DMS79 (cell line): ENCODE data around the gene ECI1.

ENCODE experiments used
- DNase-seq: peaks from one replicate; lab custom pipeline; 2025; lab: John Stamatoyannopoulos, UW

ECI1 gene, protein sequence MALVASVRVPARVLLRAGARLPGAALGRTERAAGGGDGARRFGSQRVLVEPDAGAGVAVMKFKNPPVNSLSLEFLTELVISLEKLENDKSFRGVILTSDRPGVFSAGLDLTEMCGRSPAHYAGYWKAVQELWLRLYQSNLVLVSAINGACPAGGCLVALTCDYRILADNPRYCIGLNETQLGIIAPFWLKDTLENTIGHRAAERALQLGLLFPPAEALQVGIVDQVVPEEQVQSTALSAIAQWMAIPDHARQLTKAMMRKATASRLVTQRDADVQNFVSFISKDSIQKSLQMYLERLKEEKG

DNA sequence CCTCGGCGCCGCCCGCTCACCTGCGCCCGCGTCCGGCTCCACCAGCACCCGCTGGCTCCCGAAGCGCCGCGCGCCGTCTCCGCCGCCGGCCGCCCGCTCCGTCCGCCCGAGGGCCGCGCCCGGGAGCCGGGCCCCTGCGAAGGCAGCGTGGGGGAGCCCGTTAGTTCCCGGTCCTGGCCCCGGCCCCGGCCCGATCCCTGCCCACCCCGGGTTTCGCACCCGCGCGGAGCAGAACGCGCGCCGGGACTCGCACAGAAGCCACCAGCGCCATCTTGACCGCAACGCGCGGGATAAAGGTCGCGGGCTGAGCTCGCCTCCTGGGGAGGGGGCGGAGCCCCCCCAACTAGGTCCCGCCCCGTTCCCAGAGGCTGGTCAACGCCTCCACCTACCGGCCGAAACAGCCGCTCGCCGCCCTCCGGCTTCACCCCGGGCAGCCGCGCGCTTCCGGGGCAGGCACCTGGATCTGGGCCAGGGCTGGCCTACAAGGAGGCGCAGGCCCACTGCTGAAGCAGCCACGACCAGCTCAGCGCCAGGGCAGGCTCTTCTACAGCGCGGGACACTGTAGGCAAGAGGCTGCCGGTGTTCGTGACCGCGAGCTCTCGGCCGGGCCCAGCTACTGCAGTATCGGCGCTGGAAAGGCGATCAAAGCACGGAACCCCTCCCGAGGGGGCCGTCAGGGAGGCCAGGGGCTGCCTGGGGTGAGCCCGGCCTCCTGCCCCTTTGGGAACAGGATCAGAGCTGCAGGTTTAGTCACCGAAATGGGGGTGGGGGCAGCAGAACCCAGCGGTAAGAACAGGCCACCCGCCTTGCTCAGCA, at the start of gene ECI1:
Gene ECI1 (minus strand): TSS at position 292 of the 816 bp plus-strand sequence. CDS start 21 bp downstream, at position 271.
- DNase-seq, result peak; percentile 81

DNA sequence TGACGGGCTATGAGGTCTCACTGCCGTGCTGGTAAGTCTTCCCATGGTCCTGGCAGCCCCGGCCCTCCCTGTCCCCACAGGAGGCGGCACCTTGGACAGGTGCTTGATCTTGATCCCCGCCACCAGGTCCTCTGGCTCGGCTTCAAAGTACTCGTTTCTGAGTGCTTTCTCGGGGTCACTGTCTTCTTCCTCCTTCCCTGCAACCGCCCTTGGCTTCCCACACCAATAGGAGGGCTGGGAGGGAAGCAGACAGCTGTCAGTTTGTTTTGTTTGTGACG, 48.5 kb upstream of the ECI1 start:
- DNase-seq, result no peak

DNA sequence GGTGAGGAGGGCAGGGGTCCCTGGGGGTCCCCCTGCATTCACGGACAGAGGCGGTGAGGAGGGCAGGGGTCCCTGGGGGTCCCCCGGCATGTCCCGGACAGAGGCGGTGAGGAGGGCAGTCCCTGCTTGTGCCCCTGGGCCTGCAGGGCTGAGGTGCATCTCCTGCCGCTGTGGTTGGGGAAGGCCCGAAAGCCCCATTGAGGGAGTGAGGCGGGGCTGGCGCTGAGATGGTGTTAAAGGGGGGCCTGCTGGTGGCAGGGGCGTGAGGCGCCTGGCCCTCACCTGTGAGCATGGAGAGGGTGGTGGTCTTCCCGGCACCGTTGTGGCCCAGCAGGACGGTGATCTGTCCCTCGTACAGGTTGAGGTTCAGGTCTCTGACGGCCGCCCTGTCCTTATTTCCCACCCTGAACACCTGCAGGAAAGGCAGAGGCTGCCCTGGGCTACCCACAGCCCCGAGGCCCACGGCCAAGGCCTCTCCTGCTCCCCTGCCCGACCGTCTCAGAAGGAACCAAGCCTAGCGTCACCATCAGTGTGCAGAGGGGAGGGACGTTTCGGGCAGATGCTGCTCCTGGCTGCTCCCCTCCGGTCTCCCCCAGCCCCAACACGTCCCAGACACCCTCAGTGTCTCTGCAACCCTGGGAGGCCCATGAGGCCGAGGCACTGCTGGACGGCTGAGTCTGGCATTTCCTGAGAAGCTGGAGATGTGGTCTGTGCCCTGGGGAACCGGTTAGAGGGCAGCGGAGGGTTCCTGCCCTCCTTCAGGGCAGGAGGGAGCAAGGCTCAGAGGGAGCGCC, 47.9 kb upstream of the ECI1 start:
- no peak for DNase-seq

DNA sequence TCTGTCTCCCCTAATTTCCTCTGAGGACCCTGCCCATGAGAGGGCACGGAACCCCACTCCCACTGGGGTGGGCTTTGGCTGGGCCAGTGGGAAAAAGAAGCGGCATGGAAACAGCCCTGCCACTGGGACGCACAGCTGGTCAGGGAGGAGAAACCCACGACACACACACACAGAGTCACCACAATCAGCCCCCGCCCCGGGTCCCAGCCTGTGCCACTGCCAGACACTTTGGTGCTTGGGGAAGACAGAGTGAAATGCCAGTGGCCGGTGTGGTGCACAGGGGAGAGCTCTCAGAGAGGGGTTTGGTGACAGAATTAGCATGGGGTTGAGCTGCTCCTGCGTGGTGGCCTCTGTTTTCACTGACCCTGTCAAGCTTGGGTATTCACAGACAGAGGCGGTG, 47.2 kb upstream of the ECI1 start:
- DNase-seq, result no peak

DNA sequence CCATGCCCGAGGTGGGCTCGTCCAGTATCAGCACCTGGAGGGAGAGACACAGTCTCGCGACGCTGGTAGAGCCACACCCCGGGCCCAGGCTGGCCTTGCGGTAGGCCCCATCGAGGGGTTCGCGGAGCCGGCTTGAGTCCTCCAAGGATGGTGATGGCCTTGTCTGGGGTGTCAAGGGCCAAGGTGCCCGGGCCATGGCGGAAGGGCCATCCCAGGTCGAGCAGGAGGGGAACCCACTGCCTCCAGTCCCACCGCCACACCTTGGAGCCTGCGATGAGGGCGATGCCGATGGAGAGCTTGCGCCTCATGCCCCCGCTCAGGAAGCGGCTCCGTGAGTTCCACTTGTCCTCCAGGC, 46.1 kb upstream of the ECI1 start:
- DNase-seq, result no peak

DNA sequence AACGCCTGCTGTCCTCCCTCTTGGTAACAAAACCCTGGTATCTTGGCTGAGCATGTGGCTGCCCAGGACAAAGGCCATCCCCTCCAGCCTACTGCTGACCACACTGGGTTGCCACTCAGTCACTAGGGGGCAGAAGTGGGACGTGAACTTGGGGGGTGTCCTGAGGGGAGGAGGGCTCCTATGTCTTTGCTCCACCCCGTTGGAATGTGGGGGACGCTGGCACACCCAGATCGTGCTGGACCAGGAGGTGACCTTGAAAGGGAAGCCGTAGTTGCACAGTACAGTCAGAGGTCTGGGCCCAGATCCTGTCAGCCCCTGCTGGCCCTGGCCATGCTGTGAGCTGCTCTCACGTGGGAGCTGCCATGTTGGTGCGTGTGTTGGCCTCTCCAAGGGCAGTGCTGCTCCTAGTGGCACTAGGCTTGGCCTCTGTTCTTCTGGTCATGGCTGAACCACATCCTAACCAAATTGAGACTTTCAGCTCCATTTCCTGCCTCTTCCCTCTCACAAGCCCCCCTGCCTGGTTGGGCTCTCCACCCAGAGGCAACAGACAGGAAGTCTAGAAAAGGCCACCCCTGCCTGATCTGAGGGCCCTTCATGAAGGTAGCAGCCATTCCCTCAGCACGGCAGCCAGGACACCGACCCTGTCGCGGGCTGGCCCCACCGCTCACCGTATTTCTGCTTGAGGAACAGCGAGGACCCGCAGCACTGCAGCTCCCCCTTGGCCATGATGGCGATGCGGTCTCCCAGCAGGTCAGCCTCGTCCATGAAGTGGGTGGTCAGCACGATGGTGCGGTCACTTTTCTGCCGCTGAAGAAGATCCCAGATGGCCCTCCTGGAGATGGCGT, 45.5 kb upstream of the ECI1 start:
- DNase-seq, result no peak

DNA sequence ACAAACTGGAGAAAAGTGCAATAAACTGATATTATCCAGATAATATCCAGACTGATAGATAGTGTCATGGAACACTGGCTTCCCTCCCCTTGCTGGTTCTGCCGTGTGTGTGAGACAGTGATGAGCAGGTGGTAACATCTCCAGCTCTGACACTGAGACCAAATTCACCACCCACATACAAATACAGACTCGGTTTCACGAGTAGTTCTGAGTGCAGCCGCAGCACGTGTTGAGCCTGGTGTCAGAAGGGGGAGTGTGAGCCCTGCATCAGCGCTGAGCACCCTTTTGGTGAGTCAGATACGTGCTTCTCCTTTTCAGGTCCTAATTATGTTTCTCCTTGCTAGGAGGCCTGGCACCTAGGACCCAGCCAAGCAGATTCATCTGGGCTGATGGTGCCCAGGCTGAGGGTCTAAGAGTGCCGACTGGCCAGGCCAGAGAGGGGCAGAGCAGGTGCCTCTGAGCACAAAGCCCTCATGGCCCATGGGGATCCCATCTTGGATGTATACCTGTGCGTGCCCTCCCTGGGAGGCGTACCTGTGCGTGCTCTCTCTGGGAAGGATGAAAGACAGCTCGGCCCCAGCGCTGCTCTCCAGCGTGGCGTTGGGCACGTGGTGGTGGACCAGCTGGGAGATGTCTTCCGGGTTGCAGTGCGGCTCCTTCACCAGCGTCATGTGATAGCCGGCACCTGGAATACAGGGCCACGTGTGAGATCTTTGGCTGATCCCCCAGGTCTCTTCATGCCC, 43.8 kb upstream of the ECI1 start:
- no peak for DNase-seq

DNA sequence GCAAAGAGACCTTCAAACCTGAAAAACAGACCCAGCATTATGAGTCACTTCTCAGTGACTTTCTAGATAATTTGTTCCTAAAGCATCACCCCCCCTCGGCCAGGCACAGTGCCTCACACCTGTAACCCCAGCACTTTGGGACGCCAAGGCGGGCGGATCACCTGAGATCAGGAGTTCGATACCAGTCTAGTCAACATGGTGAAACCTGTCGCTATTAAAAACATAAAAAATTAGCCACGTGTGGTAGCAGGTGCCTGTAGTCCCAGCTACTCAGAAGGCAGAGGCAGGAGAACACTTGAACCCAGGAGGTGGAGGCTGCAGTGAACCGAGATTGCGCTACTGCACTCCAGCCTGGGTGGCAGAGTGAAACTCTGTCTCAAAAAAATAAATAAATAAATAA, 40.8 kb upstream of the ECI1 start:
- no peak for DNase-seq

DNA sequence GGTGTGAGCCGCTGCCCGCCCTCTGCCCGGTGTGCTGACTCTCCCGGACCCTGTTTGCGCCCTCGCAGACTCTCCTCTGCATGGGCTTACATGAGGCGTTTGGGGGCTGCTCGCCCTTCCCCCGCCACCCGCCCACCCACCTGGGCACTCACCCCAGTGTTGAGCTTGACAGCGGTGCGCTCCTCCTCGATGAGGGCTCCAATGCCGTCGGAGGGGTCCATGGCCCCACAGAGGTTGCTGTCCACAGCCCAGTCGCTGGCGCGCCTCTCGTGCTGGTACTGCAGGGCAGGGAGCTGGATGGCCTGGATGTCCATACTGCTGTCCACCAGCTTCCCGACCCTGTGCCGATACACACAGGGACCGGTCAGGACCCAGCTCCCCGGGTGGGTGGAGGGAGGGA, 37.9 kb upstream of the ECI1 start:
- no peak for DNase-seq

DNA sequence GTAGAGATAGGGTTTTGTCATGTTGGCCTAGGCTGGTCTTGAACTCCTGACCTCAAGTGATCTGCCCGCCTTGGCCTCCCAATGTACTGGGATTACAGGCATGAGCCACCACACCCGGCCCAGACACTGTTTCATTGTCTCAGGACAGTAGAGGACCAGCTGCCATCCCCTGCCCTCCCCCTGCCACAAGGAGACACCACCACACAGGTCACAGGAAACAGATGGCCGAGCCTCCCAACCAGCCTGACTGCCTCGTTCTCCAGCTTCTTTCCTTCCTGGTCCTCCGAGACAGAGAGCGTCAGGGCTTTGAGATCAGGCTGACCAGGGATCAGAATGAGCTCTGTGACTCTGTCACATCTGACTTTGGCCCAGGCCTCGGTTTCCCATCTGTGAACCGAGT, 37.3 kb upstream of the ECI1 start:
- DNase-seq, result no peak

DNA sequence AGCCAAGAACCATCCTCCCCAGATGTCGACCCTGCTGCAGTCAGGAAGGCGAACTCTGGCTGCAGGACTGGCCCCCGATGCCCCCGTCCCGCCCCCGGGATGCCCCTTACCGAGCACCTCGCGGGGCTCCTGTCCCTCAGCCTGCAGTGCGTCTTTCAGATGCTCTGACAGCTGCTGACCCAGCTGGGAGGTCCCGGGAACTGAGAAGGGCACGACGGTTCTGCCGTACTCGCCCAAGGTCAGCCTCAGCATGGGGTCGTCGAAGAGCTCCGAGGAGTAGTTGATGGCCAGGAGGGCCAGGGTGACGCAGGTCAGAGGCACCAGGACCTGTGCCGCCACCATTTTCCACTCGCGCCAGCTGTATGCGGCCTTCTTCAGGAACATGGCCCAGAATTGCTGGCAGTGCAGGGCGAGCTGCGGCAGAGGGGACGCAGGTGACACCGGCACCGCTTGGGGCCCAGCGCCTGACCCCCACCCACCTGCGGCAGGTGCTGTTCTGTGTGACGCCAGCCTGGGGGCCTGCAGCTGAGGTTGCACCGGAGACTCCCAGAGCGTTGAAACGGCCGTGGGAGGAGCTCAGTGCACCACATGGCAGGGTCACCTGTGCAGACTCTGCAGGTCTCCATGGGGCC, 36.6 kb upstream of the ECI1 start:
- DNase-seq, result no peak

DNA sequence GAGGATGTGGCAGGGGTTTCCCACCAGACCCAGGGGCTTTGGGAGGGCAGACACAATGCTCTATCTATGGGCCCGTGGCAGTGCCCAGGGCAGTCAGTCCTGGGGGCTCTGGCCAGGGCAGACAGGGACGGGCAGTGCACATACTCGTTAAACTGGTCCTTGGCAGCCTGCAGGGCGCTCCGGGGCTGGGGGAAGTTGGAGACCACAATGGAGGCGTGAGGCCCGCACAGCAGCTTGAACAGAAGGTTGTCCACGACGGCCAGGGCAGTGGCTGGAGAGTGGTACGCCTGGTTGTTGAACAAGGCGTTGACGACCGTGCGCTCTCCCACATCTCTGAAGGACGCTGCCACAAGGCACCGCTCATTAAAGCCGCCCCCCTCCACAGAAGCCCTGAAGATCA, 35.2 kb upstream of the ECI1 start:
- DNase-seq, result no peak

DNA sequence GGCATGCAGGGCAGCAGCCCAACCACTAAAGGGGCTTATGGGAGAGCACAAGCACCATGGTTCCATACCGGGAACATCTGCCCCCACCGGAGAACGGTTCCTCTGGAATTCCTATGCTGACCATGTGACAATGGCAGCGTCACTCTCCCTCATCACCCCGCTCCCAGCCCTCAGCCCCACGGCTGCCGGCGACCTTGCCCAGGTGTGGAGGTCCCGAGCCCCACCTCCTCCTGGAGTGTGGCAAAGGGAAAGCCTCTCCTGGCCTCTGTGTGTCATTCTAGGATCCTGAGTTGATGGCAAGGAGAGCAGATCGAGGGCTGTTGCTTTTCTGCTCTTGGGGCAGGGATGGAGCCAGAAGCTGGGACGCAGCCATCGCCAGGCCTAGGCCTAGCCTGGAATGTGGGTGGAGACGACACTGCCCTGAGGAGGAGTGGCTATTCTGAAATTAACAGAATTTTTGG, 34.4 kb upstream of the ECI1 start:
- no peak for DNase-seq

DNA sequence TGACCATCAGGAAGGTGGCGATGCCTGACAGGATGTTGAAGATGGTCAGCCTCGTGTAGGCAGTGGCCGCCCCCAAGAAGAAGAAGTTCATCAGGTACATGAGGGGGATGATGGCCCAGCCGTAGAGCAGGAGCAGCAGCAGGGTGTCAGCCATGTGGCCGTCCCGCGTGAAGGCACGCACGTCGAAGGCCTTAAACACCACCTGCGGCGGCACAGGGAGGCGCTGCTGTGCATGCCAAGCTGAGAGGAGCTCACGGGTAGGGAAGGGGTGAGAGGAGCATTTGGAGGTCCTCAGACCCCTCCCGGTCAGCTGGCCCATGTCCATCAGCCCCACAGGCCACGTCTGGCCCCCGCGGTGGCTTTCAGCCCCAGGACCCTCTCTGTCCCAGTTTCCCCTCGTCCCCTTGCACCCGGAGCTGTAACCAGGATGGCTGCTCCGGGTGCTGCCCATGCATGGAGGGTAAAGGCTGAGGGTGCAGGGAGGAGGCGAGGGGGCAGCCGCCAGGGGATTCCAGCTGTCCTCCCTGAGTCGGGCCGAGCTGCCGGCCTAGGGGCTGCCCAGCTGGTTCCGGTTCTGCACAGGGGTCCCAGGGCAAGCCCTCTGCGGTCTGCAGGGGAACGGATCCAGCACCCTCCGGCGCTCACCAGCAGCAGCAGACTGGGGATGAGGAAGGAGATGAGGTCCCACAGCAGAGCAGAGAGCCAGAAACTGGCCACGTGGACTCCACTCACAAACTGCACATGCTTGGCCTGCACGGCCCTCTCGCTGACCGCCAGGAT, 33.6 kb upstream of the ECI1 start:
- no peak for DNase-seq

DNA sequence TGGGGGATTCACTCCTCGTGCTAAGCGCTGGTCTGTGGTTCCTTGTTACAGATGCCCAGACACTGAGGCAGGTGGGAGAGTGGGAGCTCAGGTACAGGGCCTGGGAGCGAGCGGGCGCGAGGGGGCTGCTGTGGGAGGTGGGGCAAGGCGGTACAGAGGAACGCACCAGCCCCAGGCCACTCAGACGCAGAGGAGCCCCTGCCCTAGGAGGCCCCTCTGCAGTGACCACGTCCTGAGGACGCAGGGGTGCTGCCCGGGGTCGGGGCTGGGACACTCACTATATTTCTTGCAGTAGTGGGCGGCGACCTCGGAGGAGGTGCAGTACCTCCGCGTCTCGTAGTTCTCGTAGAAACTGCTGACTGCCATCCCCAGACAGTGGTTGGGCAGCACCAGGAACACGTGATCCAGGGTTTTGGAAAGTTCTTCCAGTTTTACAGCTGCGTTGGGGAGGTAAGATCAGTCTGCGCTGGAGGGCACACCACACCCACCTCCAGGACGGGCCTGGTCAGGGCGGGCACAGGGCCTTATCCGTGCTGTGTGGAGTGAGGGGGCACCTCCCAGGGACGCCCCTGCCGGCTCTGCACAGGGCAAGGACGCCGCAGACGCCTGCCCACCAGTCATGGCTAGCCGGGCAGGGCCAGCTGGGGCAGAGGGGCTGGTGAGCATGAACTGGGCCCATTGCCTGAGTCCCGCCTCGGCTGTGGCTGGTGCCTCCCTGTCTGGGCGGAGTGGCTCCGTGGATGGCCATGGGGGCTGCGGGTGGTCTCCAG, 32.8 kb upstream of the ECI1 start:
- DNase-seq, result no peak

DNA sequence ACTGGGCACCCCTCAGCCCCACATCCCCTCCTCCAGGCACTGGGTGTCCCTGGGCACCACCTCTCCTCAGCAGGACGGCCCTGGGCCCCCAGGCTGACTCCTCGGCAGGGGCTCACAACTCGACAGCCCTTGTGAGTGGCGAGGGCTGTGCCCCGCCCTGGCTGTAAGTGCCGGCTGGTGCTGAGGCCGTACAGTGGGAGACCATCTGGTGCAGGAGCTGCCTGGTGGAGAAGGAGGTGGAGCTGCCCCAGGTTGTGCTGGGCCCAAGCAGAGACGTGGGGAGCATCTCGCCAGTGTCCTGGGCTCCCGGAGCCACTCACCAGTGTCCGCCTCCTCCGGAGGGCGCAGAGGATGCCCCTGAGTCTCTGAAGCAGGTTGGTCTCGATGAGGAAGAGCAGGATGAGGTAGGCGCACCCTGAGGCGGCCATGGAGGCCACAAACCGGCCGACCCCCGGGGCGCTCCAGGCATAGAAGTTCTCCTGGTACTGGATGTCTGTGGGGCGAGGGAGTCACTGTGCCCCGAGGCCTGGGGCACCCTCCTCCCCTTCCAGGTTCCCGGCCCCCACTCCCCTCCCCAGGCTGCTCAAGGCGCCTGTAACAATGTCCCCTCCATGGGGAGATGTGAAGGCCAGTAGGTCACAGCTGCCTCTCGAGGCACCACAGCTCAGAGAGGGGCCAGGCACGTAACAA, 31.6 kb upstream of the ECI1 start:
- DNase-seq, result no peak

DNA sequence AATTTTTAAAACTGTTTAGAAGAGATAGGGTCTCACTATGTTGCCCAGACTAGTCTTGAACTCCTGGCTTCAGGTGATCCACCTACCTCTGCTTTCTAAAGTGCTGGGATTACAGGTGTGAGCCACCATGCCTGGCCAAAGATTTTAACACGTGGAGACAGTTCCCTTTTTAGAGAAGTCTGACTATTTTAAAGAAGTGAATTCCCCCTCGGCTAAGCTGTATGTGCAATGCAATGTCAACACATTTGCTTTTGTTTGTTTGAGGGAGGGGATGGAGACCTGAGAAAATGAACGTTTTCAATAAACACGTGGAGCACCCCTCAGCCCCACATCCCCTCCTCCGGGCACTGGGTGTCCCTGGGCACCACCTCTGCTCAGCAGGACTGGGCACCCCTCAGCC, 30.9 kb upstream of the ECI1 start:
- DNase-seq, result no peak

DNA sequence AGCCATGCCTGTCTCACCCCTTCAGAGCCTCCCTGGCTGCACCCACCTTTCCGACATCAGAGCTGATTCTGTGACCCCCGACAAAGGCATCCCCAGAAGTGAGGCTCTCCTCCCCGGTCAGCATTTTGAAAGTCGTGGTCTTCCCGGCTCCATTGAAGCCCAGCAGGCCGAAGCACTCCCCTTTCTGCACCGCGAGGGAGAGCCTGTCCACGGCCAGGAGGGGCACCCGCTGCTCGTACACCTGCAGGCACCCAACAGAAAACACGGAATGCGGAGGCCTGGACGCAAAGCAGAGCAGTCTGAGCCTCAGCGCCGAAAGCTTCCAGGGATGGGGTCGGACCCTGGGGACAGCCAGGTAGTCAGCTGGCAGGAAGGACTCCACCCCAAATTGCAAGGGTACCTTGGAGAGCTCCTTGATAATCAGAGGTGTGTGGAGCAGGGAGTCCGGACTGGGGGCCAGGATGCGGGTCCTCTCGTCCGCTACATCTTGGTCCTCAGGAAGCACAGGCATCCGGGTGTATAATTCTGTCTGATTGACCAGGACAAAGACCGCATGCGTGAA, 29.7 kb upstream of the ECI1 start:
- DNase-seq, result no peak
